HG03565 (cell line): Measurements from ENCODE around the gene ARSD.
"Not testable (repeated sequence)": the region's sequence is repeated elsewhere in the genome, so short reads cannot be mapped to it uniquely, and the experiment has no call there.

ENCODE experiments used
- ATAC-seq: cut with Tn5 transposase; IDR thresholded peaks from one replicate; pipeline ENCODE4 v1.9.1; 2021; ENCODE audit warnings: mild to moderate bottlenecking, moderate library complexity; ENCODE audit not compliant: unreplicated experiment

Gene ARSD

GRCh38 chrX:2897690-2898623, 31.2 kb downstream of the ARSD start:
- ATAC-seq = not testable (repeated sequence)

- ATAC-seq = no peak
These were observed 31.8 kb downstream of the ARSD start for GRCh38 chrX:2897311-2897689.

DNA sequence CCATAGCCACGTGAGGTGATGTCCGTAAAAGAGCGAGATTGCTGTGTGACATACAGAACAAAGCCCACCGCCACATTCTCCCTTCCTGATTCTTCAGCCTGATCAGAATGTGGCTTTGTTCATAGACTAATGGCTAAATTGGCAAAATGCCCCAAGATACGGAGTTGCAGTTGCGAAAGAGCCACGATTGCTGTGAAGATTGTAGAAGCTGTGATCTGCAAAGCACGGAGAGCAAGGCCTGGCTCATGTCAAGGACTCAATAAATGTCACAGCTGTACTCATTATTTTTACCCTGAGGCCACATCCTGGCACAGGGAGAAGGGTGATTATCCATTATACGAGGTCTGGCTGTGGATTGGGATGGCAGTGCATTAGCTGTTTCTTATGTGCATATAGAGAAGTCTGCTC, 34.2 kb downstream of the ARSD start:
- ATAC-seq = no peak

DNA sequence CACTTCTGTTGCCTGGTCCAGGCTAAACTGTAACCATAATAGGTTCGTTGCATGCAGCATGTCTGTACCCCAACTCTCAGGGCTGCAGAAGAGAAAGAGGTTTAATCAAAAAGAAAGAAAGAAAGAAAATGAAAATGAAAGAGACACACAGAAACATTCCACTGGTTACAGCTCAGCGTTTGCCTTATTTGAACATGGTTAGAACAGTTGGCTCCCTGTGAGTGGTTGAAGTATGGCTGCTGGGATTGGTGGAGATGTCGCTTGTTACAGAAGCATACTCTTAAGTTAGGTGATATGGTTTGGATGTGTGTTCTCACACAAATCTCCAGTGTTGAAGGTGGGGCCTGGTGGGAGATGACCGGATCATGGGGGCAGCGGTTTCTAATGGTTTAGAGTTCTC, 36.3 kb downstream of the ARSD start:
- no peak for ATAC-seq

DNA sequence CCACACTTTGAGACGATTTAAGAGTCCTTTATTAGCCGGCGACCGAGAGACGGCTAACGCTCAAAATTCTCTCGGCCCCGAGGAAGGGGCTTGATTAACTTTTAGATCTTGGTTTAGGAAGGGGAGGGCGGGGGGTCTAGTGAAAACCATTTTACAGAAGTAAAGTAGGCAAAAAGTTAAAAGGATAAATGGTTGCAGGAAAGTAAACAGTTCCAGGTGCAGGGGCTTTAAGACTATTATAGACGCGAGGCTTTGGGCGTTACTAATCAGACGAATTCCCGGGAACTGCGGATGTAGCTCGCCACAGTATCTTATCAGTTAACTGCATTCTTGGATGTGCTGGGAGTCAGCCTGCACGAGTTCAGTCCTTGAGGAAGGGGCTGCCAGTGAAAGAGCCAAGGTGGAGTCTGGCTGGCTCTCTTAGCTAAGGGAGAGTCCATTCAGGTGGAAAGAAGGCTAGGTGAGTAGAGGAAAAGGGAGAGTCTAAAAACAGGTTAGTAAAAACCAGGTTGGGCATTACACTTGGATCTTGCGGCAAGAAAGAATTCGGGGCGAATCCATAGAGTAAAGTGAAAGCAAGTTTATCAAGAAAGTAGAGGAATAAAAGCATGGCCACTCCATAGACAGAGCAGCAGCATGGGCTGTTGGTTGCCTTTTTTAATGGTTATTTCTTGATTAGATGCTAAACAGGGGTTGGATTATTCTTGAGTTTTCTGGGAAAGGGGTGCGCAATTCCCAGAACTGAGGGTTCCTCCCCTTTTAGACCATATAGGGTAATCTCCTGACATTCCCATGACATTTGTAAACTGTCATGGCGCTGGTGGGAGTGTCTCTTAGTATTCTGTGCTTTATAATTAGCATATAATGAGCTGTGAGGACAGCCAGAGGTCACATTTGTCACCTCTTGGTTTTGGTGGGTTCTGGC, 38.3 kb downstream of the ARSD start:
- ATAC-seq = not testable (repeated sequence)

DNA sequence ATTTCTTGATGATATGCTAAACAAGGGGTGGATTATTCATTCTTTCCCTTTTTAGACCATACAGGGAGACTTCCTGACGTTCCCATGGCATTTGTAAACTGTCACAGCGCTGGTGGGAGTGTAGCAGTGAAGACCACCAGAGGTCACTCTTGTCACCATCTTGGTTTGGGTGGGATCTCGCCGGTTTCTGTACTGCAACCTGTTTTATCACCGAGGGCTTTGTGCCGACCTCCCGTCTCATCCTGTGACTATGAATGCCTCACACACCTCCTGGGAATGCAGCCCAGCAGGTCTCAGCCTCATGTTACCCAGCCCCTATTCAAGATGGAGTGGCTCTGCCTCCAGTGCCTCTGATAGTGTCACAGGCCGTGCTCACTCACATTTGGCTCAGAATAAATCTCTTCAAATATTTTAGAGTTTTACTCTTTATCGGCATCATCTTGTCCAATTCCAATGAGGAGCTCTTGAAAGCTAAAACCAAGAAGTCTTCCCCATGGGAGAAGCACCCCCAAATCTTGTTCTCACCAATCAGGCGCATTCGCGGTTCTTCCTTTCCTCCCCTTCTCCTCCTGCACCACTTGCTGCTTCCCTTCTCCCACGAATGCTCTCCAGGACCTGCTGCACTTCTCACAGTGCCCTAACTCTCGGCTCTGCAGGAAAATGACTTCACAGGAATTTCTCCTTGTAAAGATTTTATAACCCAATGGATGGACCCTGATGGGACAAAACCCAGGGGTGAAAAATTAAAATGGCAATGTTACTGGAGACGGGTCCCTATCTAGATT, 39.2 kb downstream of the ARSD start:
- ATAC-seq = not testable (repeated sequence)

- no peak for ATAC-seq
These were observed 40.0 kb downstream of the ARSD start for GRCh38 chrX:2889045-2889605.

- ATAC-seq = no peak
These were observed 40.8 kb downstream of the ARSD start for GRCh38 chrX:2888309-2888708.

DNA sequence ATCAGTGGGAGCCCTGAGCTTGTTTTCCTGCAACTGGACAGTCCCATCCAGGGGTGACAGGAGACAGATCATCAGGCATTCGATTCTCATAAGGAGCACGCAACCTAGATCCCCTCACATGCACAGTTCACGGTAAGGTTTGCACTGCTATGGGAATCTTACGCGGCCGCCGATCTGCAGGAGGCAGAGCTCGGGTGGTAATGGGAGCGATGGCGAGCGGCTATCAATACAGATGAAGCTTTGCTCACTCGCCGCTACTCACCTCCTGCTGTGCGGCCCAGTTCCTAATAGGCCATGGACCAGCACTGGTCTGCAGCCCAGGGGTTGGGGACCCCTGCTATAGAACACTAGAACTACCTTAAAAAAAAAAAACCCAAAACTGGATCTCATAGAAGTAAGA, 45.4 kb downstream of the ARSD start:
- ATAC-seq = no peak

DNA sequence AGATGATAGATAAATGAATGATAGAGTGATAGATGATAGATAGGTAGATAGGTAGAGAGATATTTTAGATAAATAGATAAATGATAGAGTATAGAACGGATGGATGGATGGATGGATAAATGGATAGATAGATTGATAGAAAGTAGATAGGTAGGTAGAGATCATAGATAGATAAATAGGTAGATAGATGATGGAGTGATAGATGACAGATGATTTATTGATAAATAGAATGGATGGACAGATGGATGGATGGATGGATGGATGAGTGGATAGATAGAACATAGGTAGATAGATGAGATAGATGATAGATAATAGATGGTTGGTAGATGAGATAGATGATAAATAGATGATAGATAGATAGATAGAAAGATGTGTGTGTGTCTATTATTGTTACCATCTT, 49.5 kb downstream of the ARSD start:
- no peak for ATAC-seq

- ATAC-seq = no peak
These were observed 50.6 kb downstream of the ARSD start for GRCh38 chrX:2878563-2878962.

DNA sequence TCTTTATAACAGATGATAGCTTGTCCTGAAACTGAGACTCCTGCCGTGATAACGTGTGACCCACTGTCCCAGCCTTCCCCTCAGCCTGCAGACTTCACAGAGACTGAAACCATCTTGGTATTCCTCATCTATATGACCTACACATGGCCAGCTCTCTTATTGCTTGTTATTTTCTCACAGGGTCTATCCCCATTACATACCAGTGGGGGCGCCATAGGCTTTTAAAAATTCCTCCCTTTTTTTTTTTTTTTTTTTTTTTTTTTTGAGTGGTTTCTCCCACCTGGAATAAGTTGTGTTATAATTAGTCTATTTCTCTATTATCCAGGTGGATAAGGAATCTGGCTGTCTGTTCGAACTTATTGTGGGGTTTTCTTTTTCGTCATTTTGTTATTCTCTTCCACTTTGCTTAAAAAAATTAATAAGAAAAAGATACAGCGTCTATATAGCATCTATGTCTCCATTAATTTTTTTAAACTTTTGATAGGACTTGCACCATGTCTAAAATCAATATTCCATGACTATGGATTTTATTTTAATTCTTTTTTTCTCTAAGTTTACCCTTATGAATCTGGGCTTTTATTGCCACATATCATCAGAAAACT, 53.2 kb downstream of the ARSD start:
- ATAC-seq = no peak

GRCh38 chrX:2875136-2875481, 54.0 kb downstream of the ARSD start:
- no peak for ATAC-seq

GRCh38 chrX:2874222-2875135, 54.7 kb downstream of the ARSD start:
- ATAC-seq = no peak

DNA sequence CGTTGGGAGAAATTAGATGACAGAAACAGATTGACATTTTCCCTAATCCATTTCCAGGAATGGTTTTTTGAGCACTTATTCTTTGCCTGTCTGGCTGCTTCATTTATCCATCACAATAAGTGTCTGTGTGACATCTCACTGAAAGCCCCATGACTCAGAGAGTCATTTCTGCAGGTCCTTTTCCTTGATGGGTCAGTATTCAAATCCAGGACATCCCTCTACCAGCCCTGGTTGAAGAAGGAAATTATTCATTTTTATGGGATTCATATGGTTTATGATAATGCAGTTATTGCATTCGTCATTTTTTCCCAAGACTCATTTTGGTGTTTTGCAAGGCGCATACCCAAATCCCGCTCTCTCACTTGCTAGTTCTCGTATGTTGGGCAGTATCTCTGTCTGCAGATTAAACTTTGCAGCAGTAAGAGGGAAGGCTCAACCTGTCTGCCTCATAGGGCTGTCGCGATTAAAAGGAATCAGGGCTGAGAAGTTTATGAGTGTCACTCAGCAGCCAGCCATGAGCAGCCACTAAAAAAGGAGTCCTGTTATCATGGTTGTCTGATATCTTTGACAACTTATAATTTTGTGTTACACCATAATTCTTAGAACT, 56.4 kb downstream of the ARSD start:
- no peak for ATAC-seq

DNA sequence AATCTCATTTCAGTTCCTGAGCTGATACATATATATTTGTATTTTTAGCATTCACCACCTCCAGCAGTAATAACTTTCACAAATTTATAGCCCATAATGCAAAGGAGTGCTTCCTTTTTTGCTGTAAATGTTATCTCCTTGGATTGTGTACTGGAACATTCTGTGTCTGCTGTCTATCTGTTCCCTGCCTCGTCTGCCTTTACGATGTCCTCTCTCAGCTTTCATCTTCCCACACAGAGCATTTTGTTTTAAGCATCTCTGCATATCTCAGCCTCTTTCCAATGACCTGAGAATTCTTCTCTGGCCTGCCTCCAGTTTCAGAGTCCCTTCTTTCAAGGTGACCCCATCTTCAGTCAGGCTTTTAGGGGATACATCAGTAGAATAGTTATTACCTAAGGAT, 57.3 kb downstream of the ARSD start:
- ATAC-seq = no peak

DNA sequence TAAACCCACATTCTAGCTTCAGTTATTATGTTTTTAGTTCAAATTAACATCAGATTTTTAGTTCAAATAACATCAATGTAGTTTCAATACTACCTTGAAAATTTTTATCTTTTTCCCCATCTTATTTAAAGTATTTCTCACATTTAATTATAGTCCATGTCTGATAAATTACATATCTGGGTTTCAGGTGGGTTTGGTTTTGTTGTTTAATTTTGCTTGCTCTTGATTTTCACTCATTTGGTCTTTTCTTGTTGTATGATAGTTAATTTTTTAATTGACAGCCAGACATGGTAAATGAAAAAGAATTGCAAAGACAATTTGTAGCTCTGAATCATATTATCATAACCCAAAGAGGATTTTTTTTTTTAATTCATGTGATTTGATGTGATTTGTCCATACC, 58.5 kb downstream of the ARSD start:
- no peak for ATAC-seq

DNA sequence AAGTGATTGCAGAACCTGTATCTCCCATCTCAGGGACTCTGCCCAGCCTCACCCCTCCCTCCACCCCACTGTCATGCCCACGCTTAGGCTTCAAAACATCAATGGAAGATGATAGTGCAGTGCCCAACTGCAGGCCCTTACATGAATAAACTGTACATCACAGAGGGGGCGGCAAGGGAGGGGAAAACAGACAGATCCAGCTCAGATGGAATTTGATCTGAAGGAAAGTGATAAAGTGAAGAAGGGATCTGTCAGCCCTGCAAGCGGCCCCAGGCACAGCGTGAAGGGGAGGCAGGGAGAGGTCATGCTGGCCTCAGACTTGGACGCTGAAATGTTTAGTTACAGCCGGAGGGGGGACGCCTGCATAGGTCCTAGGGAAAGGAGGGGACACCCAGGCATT, 61.9 kb downstream of the ARSD start:
- no peak for ATAC-seq

GRCh38 chrX:2863646-2864045, 65.5 kb downstream of the ARSD start:
- no peak for ATAC-seq
